HG03196 (cell line): ENCODE data around the gene KIN.
"Not testable (repeated sequence)": the region's sequence is repeated elsewhere in the genome, so short reads cannot be mapped to it uniquely, and the experiment has no call there.

ENCODE experiments used
- ATAC-seq: cut with Tn5 transposase; IDR thresholded peaks from one replicate; pipeline ENCODE4 v1.9.1; 2021; ENCODE audit not compliant: unreplicated experiment

Gene KIN

DNA sequence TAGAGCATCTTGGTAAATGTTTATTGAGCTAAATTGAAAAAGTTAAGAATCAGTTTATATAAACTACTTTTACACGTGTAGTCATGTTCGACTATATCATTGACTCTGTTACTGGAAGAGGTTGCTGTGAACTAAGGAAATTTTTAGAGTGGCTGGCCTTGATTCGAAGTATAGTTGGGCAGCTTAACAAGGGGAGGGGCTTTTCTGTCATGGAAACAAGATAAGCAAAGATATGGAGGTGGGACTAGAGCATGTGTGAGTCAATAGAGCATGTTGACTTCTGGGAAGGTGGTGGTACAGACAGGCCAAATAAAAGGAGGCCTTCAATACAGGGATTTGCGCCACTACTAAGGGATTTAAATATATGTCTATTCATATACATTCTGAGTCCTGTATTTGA lies 7.8 kb upstream of the KIN start:
- no peak for ATAC-seq

DNA sequence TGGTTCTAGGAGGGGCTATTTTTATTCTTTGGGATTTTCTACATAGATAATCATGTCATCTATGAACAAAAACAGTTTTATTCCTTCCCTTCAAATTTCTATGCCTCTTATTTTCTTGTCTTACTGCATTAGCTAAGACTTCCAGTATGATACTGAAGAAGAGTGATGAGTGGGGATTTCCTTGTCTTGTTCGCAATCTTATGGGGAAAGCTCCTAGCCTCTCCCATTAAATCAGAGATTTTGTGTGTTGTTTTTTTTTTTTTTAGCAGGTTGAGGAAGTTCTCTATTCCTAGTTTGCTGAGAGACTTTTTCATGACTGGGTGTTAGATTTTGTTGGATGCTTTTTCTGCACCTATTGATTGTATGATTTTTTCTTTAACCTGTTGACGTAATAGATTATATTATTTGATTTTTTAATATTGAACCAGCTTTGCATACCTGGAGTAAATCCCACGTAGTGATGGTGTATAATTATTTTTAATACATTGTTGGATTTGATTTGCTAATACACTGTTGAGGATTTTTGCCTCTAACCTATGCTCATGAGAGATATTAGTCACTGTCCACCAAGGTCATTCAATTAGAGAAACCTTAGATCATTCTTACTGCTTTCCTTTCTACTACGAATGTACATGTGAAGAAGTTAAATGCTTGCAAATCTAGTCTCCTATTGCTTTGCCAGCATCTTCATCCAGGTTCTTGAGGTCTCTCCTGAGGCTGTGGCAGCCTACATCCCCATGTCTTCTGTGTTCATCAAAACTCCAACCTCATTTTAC lies 6.6 kb upstream of the KIN start:
- ATAC-seq = no peak

DNA sequence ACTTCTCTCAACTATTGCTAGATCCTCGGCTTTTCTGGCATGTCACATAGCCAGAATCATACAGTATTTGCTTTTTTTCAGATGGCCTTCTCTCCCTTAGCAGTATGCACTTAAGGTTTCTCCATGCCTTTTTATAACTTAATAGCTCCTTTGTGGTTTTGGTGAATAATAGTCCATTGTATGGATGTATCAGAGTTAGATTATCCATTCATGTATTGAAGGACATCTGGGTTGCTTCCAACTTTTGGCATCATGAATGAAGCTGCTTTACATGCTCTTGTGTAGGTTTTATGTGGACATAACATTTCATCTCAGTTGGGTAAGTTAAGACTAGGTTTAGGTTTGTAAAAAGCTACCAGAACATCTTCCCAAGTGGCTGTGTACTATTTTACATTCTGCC lies 4.7 kb upstream of the KIN start:
- ATAC-seq = no peak

DNA sequence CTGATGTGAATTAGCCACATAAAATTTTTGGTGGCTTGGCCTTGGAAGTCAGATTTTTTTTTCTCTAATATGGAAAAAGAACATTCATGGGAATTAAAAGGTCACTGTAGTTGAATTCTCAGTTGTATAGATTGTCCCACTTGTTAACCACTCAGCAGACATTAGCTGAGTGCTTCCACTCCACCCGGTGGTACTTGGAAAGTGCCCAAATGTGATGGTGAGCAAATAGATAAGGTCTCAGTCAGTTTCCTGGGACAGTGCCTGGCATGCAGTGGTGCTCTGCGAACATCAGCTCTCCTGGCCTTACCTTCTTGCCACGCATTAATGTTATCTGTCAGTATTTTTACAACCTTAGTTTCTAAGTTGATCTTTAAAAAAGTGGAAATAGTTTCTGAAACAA lies 1.6 kb upstream of the KIN start:
- ATAC-seq = no peak

DNA sequence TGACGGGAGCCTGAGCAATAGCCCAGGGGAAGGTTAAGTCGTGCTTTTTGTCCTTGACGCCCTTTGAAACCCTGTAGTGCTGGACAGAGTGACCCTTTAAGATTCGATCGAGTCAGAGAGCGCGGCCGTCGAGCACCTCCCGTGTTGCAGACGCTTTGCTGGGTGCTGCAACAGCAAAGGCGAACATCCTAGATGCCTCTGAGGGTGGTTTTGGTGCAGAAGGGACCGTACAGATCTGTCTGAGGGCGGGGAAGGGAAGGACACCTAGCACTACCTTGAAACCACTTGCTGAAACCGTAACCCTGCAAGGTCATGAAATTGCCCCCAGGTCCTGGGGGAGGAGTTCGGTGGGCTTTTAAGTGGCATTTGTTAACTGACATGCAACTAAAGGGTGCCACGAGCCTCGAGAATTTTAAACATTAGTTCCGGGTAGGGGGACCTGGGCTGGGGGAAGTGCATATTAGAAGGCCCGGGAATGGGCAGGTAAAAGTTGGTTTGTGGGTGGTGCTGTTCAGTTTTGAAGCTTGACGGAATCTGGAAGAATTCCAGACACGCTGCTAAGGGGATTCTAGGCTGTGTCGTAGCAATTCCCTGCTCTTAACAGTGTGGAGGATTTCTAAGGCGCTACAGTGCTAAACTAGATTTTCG lies 970 bp upstream of the KIN start:
- peak; percentile 9 for ATAC-seq

DNA sequence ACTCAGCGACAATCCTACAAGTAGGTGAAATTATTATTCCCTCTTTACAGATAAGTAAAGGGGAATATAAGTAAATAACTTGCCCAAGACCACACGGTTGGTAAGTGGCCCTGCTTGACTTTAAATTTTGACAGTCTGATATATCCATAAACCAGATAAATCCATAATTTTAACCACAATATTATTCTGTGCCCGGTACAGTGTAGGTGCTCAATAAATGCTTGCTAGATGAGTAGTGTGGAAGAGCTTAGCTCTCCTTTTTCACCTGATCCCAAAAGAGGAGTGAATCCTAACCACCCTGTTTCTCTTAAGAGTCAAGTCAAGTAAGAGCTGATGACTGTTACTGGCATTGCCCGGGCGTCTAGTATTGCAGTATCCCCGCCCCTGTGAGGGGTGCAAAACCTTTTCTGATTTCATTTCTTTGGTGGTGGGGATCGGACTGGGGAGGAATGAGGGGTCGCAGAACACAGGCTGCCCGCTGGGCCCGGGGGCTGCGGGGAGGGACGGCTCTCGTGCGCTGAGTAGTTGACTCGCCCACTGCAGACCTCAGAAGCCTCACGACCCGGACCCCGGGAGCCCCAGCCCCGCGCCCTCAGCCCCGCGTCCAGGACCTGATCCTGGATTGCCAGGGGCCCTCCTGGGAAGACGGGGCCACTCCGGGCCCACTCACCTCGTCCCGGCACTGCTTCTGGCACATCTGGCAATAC lies 490 bp downstream of the KIN start:
- ATAC-seq = peak; percentile 3

- no peak for ATAC-seq
Measured at GRCh38 chr10:7786430-7786829, 1.4 kb downstream of the KIN start.

DNA sequence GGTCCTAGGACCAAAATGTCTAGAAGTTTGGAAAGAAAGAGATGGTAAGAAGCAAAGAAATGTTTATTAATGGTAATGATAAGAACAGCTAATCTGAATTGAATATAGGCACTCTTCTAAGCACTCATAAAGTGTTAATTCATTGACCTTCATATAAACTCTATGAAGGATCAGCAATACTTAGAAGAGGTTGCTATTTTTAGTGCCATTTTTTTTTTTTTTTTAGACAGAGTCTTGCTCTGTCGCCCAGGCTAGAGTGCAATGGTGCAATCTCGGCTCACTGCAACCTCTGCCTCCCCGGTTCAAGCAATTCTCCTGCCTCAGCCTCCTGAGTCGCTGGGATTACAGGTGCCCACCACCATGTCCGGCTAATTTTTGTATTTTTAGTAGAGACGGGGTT lies 5.6 kb downstream of the KIN start:
- not testable (repeated sequence) for ATAC-seq

- ATAC-seq = no peak
Measured at GRCh38 chr10:7776777-7777176, 11.0 kb downstream of the KIN start.

GRCh38 chr10:7773845-7774801 lies 13.7 kb downstream of the KIN start:
- no peak for ATAC-seq

- ATAC-seq = no peak
Measured at GRCh38 chr10:7768417-7768816, 19.4 kb downstream of the KIN start.

DNA sequence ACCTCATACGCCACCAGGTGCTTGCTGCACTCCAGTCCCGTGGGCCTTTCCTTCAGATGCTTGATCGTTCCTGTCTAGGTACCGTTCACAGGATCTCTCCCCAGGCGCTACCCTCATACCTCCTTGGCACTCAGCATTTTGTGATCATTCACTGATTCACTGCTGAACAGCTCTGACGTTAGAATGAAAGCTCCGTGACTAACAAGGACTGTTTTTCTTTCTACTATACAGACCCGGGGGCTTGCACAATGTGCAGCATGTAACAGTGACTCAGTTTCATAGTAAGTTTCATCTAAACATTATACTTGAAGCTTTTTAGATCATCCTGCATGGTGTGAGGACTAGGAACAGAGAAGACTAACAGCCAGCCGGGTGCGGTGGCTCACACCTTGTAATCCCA lies 20.6 kb downstream of the KIN start:
- no peak for ATAC-seq

DNA sequence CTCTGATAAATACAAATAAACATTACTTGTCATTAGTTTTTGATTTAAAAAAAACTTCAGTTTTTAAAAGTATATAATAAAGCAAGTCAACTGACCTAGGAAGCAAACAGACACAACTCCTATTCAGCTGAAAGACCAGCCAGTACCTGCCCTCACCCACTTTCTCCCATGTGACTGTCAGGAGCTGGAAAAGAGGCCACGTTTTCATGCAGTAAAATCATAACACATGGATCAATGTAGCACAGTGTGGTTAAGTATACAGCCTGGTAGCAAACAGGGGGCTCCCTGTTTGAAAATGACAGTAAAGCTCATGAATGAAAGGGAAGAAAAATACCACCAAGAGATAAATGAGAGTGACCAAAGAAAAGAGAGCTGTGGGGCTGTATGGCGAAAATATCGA lies 21.6 kb downstream of the KIN start:
- ATAC-seq = no peak

- no peak for ATAC-seq
Measured at GRCh38 chr10:7763929-7764328, 23.9 kb downstream of the KIN start.

GRCh38 chr10:7756360-7756992 lies 31.3 kb downstream of the KIN start:
- ATAC-seq = no peak

DNA sequence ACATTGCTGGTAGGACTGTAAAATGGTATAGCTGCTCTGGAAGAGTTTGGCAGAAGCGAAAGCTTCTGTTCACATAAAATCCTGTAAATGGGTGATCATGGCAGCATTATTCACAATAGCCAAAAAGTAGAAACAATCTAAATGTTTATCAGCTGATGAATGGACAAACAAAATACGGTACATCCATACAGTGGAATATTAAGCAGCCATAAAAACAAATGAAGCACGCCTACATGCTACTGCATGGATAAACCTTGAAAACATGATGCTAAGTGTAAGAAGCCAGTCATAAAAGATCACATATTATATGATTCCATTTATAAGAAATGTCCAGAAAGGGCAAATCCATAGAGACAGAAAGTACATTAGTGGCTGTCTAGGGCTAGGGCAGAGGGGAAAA lies 32.7 kb downstream of the KIN start:
- ATAC-seq = no peak

- no peak for ATAC-seq
Measured at GRCh38 chr10:7752251-7752650, 35.5 kb downstream of the KIN start.

DNA sequence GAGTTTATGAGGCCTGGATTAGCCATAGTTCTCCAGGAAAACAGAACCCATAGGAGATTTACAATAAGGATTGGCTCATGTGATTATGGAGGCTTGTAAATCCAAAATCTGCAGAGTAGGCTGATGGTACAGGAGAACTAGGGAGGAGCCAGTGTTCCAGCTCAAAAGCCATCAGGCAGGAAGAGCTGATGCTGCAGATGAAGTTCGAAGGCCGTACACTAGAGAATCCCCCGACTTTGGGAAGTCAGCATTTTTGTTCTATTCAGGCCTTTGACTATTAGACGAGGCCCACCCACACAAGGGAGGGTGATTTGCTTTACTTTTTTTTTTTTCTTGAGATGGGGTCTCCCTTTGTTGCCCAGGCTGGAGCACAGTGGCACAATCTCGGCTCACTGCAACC lies 37.6 kb downstream of the KIN start:
- ATAC-seq = no peak

DNA sequence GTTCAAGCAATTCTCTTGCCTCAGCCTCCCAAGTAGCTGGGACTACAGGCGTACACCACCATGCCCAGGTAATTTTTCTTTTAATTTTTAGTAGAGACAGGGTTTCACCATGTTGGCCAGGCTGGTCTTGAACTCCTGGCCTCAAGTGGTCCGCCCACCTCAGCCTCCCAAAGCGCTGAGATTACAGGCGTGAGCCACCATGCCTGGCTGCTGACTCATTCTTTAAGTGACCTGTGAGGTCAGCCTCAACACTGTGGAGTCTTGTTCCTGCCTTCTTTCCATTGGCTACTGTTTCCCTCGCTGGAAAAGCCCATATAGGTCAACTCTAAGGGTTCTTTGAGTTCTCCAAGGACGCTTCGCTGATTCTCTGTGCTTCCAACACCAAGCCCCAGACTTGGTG lies 39.2 kb downstream of the KIN start:
- ATAC-seq = not testable (repeated sequence)

DNA sequence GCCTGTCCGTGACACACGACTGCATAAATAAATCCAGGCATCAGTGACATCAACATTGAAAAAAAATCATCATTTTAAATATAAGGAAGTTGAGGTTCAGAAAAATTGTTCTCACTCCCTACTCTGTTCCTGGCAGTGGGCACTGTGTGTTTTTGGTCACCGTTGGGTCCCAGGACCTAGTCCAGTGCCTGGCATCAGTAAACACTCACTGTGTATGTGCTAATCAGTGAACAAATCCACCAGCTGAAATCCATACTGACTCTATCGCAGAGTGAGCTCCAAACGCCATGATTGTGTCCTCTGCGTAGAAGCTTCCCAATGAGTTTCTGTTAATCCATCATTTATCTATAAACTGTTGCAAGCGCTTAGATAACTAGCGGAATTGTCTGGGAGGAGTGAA lies 43.5 kb downstream of the KIN start:
- ATAC-seq = no peak
